K562 (cell line): ENCODE data around the gene THSD8. TPM values are rescaled to one million over a fixed set of nuclear protein-coding genes. Genes with fewer than 3 reads are reported as not detected.

Source experiments
- BMI1 ChIP-seq: fragments of 150-350 bp; IDR thresholded peaks from 2 replicates; pipeline ENCODE4 v1.6.1; 2014; ENCODE audit warnings: low read length
- CREB3L1 ChIP-seq: fragments of 450-650 bp; IDR thresholded peaks from 2 replicates; pipeline ENCODE4 v1.6.1; 2014; ENCODE audit warnings: low read depth, mild to moderate bottlenecking, moderate library complexity, borderline replicate concordance
- CXXC5 ChIP-seq: fragments of 250-450 bp; sonication (Bioruptor Pico); IDR thresholded peaks from 2 replicates; pipeline ENCODE4 v1.8.0; 2022; ENCODE audit warnings: inconsistent platforms, mild to moderate bottlenecking, moderate library complexity
- DACH1 ChIP-seq: fragments of 450-650 bp; IDR thresholded peaks from 2 replicates; pipeline ENCODE4 v1.6.1; 2018; ENCODE audit not compliant: partially characterized antibody
- FOSL1 ChIP-seq: fragments of 200-800 bp; sonication (Bioruptor generic); conservative IDR thresholded peaks from 2 replicates; pipeline ENCODE4 v1.6.1; 2016; ENCODE audit warnings: missing genetic modification characterization, missing compliant biosample characterization
- HDAC8 ChIP-seq: fragments of 450-650 bp; IDR thresholded peaks from 2 replicates; pipeline ENCODE4 v1.6.1; 2016; ENCODE audit warnings: mild to moderate bottlenecking, missing genetic modification characterization, moderate library complexity, missing compliant biosample characterization
- HNRNPL ChIP-seq: fragments of 200-400 bp; formaldehyde crosslinking; IDR thresholded peaks from 2 replicates; pipeline ENCODE4 v1.6.1; 2017; ENCODE audit warnings: low read depth, mild to moderate bottlenecking, low read length
- PML ChIP-seq: IDR thresholded peaks from 2 replicates; pipeline ENCODE4 v1.6.1; 2012; ENCODE audit warnings: low read length, inconsistent platforms
- RBBP5 ChIP-seq: fragments of 200-600 bp; sonication (generic); IDR thresholded peaks from 2 replicates; pipeline ENCODE4 v1.6.1; 2012; ENCODE audit warnings: borderline replicate concordance, mild to moderate bottlenecking, low read length, control low read depth, inconsistent platforms; ENCODE audit not compliant: insufficient read depth, poor library complexity, severe bottlenecking
- SAFB ChIP-seq: fragments of 200-400 bp; formaldehyde crosslinking; IDR thresholded peaks from 2 replicates; pipeline ENCODE4 v1.6.1; 2017; ENCODE audit warnings: low read depth, low read length, borderline replicate concordance
- TCF7L2 ChIP-seq: fragments of 150-350 bp; IDR thresholded peaks from 2 replicates; pipeline ENCODE4 v1.6.1; 2016; ENCODE audit warnings: low read depth, mild to moderate bottlenecking, low read length, moderate library complexity
- WHSC1 ChIP-seq: IDR thresholded peaks from one replicate; pipeline ENCODE4 v1.6.1; 2012; ENCODE audit warnings: low read length, control low read depth, inconsistent platforms
- ZFP1 ChIP-seq: fragments of 450-650 bp; formaldehyde crosslinking; IDR thresholded peaks from 2 replicates; pipeline ENCODE4 v1.4.0; 2020; ENCODE audit warnings: mild to moderate bottlenecking, mixed read lengths
- polyA plus RNA-seq, 8 experiments: library from polyadenylated mRNA; depleted of rRNA in 4 of 8; stranded (reverse) in 5 of 8; unstranded in 3 of 8; fragments of >200 nt; fragmentation: Nextera tagmentation in 2 of 8; fragmentation: Illumina TruSeq in 1 of 8; extraction: Ambion mirVana in 2 of 8; extraction: Trizol in 1 of 8; gene quantifications; 2 replicates each; pipeline versions ENCODE4 v1.2.1 to v1.2.3, GENCODE V29; 2011 to 2014; ENCODE audit warnings: inconsistent platforms in 1 of 8, missing spikeins in 1 of 8
- total RNA-seq, 7 experiments: library from RNA; depleted of rRNA in 6 of 7; stranded (reverse); fragments of >200 nt in 6 of 7; fragmentation: Illumina TruSeq in 2 of 7; extraction: Trizol in 2 of 7; gene quantifications; 2 replicates each; pipeline versions ENCODE4 v1.2.1 to v1.2.3, GENCODE V29; 2011 to 2021; ENCODE audit warnings: low replicate concordance in 1 of 7
- TF ChIP-seq, protein P1 (sequence below): fragments of 450-650 bp; IDR thresholded peaks from 2 replicates; pipeline ENCODE4 v1.6.1; 2016
- TF ChIP-seq, protein P2 (sequence below): fragments of 450-650 bp; IDR thresholded peaks from 2 replicates; pipeline ENCODE4 v1.6.1; 2016; ENCODE audit warnings: borderline replicate concordance
- TF ChIP-seq, protein P3 (sequence below): sonication (generic); formaldehyde crosslinking; IDR thresholded peaks from 2 replicates; pipeline ENCODE4 v1.8.1; 2023; ENCODE audit warnings: mild to moderate bottlenecking, missing genetic modification reagents
- TF ChIP-seq, protein P4 (sequence below): sonication (generic); formaldehyde crosslinking; IDR thresholded peaks from 2 replicates; pipeline ENCODE4 v1.8.0; 2022; ENCODE audit warnings: mild to moderate bottlenecking, missing genetic modification reagents

Gene THSD8
- total and polyA plus RNA-seq, 9 of the 15 experiments (the other 6 are each of a cell fraction or from before 2014, with no cell fraction given), result 8.4 to 42.4 (median 19.9) TPM; not detected in 2

- TF ChIP-seq TCF7L2 (peak; percentile 99), FOSL1 (tag) (peak; percentile 24; the same call in 1 of the 2 replicates), CREB3L1 (peak; percentile 45), HNRNPL (peak; percentile 51; the same call in 1 of the 2 replicates), RBBP5 (peak; percentile 80), WHSC1 (no peak), BMI1 (no peak), HDAC8 (tag) (no peak), PML (peak; percentile 67), CXXC5 (CRISPR knock-in tag) (peak; percentile 95), ZFP1 (no peak), SAFB (peak; percentile 65; the same call in 1 of the 2 replicates), DACH1 (peak; percentile 61)
- TF ChIP-seq, protein P1, sequence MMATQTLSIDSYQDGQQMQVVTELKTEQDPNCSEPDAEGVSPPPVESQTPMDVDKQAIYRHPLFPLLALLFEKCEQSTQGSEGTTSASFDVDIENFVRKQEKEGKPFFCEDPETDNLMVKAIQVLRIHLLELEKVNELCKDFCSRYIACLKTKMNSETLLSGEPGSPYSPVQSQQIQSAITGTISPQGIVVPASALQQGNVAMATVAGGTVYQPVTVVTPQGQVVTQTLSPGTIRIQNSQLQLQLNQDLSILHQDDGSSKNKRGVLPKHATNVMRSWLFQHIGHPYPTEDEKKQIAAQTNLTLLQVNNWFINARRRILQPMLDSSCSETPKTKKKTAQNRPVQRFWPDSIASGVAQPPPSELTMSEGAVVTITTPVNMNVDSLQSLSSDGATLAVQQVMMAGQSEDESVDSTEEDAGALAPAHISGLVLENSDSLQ, result no peak
- TF ChIP-seq, protein P2, sequence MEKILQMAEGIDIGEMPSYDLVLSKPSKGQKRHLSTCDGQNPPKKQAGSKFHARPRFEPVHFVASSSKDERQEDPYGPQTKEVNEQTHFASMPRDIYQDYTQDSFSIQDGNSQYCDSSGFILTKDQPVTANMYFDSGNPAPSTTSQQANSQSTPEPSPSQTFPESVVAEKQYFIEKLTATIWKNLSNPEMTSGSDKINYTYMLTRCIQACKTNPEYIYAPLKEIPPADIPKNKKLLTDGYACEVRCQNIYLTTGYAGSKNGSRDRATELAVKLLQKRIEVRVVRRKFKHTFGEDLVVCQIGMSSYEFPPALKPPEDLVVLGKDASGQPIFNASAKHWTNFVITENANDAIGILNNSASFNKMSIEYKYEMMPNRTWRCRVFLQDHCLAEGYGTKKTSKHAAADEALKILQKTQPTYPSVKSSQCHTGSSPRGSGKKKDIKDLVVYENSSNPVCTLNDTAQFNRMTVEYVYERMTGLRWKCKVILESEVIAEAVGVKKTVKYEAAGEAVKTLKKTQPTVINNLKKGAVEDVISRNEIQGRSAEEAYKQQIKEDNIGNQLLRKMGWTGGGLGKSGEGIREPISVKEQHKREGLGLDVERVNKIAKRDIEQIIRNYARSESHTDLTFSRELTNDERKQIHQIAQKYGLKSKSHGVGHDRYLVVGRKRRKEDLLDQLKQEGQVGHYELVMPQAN, result peak; percentile 54; the same call in 1 of the 2 replicates
- TF ChIP-seq, protein P3, sequence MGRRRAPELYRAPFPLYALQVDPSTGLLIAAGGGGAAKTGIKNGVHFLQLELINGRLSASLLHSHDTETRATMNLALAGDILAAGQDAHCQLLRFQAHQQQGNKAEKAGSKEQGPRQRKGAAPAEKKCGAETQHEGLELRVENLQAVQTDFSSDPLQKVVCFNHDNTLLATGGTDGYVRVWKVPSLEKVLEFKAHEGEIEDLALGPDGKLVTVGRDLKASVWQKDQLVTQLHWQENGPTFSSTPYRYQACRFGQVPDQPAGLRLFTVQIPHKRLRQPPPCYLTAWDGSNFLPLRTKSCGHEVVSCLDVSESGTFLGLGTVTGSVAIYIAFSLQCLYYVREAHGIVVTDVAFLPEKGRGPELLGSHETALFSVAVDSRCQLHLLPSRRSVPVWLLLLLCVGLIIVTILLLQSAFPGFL (CRISPR knock-in tag), result no peak
- TF ChIP-seq, protein P4, sequence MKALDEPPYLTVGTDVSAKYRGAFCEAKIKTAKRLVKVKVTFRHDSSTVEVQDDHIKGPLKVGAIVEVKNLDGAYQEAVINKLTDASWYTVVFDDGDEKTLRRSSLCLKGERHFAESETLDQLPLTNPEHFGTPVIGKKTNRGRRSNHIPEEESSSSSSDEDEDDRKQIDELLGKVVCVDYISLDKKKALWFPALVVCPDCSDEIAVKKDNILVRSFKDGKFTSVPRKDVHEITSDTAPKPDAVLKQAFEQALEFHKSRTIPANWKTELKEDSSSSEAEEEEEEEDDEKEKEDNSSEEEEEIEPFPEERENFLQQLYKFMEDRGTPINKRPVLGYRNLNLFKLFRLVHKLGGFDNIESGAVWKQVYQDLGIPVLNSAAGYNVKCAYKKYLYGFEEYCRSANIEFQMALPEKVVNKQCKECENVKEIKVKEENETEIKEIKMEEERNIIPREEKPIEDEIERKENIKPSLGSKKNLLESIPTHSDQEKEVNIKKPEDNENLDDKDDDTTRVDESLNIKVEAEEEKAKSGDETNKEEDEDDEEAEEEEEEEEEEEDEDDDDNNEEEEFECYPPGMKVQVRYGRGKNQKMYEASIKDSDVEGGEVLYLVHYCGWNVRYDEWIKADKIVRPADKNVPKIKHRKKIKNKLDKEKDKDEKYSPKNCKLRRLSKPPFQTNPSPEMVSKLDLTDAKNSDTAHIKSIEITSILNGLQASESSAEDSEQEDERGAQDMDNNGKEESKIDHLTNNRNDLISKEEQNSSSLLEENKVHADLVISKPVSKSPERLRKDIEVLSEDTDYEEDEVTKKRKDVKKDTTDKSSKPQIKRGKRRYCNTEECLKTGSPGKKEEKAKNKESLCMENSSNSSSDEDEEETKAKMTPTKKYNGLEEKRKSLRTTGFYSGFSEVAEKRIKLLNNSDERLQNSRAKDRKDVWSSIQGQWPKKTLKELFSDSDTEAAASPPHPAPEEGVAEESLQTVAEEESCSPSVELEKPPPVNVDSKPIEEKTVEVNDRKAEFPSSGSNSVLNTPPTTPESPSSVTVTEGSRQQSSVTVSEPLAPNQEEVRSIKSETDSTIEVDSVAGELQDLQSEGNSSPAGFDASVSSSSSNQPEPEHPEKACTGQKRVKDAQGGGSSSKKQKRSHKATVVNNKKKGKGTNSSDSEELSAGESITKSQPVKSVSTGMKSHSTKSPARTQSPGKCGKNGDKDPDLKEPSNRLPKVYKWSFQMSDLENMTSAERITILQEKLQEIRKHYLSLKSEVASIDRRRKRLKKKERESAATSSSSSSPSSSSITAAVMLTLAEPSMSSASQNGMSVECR (CRISPR knock-in tag), result peak; percentile 45; the same call in 1 of the 2 replicates
These were observed at the start of gene THSD8, which contains the start of gene PRDX2 (continued) for GRCh38 chr19:12801466-12802266.
